Activated CD8-positive, alpha-beta memory T cell treated with anti-CD3 and anti-CD28 coated beads, Interleukin-2, amount 50 U/mL, for 4 hours (primary cell): ENCODE data around the gene GMIP.
"Not testable (repeated sequence)": the region's sequence is repeated elsewhere in the genome, so short reads cannot be mapped to it uniquely, and the experiment has no call there.

ENCODE experiments used
- DNase-seq: peaks from one replicate; pipeline ENCODE4 v3.0.0-alpha.2; 2020

Gene GMIP

DNA sequence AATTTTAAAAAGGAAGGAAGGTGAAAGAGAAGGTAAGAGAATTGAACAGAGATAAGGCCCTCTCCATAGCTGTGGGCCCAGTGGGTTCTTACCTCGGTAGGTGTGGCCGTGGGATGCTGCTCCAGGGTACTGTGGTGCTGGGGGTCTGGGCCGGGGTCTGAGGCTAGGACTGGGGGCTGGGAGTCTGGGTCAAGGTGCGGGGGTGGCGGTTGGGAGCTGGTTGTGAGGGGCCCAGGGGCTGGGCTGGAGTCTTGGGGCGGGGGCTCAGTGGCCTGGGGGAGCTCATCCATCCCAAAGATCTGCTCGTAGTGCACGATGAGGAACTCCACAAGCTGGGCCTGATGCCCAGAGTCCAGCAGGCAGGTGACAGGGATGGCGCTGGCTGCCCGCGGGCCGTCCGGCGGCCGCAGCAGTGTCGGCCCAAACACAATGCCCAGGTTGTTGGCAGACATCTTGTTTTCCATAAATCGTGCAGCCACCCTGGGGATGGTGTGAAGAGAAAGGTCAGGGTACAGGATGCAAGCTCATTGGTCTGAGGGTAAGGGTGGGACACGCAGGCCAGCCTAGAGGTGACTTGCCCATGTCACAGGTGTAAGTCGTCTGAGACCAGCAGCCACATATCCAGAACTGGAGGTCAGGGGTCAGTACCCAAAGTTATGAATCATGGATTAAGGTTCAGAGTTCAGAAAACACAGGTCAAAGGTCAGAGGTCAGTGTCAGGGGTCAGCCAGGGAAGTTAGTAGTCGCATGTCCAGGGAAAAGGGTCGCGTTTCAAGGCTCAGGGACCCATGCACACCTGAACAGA lies 9.5 kb downstream of the GMIP start:
- DNase-seq: no peak

DNA sequence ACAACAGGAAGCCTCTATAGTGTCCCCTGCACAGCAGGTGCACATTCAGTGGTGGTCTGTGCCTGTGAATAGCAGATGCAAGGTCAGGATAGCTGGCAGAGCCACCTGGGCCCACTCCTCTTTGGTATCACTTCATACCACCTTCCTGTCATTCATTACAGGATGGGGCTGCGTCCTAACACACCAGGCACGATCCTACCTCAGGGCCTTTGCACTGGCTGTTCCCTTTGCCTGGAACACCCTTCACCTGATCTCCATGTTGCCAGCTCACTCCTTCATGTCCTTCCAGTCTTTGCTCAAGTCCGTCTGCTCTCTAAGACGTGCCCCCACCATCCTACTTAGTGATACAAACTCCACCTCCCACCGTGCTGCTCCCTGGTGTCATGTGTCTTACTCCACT lies 10.8 kb downstream of the GMIP start:
- no peak for DNase-seq

DNA sequence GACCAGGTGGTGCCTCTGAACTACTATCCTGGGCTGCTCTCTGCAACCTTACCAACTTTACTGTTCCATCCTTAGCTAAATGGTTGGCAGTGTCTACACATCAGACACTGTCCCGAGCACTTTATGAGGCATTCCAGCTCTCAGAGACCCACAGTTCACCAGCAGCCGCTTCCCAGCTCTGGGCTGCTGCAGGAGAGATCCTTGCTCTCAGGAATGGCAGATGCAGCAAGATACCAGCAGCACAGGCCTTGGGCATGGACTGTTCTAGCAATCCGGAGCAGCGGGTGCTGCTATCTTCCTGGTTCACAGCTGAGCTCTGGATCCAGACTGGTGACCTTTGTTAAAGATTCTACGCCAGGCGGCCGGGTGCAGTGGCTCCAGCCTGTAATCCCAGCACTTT lies 12.1 kb downstream of the GMIP start:
- no peak for DNase-seq

DNA sequence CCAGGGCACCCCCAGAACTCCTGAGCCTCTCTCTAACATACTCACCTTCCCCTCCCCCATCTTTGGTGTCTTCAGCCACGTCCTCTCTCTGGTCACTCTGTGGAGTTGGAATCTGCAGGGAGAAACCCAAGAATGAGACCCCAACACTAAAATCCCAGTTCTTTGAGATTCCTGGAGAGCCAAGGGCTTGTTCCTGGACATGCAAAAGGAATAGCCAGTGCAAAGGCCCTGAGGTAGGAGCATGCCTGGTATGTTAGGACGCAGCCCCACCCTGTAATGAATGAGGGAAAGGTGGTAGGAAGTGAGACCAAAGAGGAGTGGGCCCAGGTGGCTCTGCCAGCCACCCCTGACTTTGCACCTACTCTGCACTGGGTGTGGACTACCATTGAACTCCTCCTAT lies 13.0 kb downstream of the GMIP start:
- DNase-seq: no peak

DNA sequence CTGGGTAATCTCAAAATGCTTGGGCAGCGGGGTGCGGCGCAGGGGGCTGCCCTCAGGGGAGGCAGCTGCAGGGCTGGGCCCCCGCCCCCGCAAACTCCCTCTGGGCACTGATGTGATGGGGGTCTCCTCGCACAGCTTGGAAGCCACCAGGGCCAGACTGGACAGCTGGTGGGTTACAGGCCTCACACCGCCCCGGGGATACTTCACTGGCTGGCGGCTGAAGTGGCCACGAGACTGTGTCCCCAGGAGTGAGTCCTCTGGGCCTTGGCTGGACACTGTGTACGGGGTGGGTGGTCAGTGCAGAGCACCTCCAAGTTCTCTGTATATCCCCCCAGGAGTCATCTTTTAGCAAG lies 13.4 kb downstream of the GMIP start:
- no peak for DNase-seq

DNA sequence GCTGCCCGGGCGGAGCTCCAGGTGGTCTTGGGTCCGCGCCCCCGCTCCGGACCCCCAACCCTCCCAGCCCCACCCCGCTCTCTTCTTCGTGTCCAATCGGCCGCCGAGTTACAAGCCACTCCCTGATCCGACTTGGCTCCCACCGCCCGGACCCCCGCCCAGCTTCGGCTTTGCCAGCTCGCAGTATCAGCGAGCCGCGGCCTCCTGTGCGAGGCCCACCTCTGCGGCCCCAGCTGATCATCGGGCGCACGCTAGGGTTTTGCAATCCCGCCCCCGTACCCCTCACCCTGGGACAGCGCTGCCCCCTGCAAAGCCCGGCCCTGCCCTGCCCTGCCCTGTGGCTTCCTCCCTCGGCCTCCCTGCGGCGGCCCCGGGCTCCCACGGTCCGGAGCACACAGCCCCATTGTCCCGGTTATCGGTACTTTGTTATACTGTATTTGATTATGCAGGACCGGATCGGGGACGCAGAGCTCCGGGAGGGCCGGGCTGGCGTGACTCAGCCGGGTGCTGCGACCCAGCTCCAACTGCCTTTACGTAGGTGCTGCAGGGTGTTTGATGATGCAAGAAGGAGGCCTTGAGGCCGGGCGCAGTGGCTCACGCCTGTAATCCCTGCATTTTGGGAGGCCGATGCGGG lies 14.8 kb downstream of the GMIP start:
- peak; percentile 69 for DNase-seq

DNA sequence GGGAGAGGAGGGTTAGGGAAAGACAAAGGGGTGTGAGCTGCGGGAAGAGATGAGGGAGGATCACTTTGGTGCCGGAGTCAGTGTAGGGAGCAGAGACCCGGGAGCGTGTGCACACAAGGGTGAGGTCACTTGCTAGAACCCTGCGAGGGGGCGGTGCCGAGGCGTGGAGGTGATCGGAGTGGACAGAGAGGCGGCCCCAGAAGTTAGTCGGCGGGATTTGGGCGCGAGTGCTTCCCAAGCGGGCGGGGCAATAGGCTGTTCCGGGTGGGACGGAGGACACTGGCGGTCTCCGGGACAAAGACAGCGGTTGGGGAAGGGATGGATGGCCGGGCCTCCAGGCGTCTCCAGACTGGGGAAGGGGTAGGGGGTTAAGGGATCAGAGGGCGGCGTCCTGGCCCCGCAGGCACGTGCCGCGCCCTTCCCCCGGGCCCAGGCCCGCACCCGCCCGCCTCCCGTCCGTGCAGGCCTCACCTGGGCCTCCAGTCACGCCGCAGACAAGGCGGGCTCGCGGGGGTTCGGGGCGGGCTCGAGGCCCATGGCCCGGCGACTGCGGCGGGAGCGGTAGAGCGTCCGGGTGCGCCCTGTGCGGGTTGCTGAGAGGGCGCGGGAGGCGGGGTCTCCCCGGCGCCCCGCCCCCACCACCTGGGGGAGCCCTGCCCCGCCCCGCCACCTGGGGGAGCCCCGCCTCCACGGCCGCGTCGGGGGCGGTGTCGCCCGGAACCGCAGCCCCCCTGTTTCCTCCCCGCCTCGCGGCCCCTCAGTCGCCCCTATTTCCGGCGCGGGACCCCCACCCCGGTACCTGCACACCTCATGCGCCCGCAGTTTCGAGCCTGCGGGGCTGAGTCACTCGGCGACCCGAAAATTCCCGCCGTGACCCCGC lies 15.6 kb downstream of the GMIP start, which contains the start of gene LPAR2:
Gene LPAR2 (minus strand): TSS at position 600 of the 880 bp plus-strand sequence. CDS start 945 bp downstream, outside the sequence.
- peak; percentile 81 for DNase-seq

DNA sequence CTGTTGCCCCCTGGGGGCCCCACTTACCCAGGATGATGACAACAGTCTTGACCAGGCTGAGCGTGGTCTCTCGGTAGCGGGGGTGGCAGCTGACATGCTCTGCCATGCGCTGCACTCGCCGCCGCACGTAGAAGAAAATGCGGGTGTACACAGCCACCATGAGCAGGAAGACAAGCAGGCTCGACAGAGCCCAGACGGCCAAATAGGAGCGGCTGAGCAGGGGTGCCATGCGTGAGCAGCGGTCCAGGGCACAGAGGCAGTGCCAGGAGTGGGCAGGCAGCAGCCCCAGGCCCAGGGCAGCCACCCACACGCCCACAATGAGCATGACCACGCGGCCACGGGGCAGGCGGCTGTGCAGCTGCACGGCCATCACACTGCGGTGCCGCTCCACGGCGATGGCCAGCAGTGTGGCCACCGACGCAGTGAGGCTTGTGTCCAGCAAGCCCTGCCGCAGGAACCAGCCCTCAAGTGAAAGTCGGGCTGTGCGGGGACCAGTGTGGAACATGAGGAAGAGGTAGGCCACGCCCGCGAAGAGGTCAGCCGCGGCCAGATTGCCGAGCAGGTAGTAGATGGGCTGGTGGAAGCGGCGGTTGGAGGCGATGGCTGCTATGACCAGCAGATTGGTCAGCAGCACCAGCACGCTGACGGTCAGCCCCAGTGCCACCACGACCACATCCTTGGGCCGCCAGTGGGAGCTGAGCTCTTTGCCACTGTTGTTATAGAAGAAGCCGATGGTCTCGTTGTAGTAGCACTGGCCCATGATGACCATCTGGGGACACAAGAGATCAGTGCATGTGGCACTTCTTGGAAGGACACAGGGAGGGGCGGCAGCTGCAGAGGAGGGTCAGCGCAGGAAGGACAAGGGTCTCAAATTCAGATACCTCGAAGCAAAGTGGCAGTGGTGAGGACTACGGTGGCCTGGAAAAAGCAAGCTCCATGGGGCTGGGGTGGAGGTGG lies 16.7 kb downstream of the GMIP start:
- no peak for DNase-seq

DNA sequence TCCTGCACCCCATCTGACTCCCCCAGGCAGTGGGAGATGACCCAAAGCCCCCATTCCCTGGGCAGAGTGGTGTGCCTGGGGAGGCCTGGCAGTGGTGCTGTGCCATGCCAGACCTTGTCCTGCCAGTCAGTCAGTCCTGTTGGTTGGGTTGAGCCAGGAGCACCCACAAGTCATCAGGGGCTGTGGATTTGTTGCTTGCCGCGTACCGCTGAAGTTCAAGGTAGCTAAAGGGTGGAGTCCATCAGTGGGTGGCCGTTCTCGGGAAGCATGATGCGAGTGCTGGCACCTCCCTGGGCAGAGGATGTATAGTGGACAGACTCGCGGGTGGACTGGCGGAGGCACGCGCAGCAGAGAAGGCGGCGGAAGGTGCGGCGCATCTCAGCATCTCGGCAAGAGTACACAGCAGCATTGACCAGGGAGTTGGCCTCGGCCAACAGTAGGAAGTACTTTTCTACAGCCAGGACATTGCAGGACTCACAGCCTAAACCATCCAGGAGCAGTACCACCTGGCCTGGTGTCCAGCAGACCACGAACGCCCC lies 19.4 kb downstream of the GMIP start:
- DNase-seq: no peak

DNA sequence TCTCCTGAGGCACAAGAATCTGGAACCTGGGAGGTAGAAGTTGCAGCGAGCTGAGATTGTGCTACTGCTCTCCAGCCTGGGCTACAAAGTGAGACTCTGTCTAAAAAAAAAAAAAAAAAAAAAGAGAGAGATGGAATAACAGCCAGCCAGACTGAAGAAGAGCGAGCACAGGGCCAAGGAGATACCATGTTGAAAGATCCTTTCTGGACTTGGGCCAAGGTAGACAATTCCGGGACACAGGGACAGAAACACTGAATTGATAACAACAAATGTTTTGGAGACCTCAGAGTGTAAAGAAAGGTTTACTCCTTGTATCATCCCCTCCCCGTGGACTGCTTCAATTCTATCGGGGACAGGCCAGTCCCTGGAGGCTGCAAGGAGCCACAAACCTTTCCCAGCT lies 20.1 kb downstream of the GMIP start:
- no peak for DNase-seq

DNA sequence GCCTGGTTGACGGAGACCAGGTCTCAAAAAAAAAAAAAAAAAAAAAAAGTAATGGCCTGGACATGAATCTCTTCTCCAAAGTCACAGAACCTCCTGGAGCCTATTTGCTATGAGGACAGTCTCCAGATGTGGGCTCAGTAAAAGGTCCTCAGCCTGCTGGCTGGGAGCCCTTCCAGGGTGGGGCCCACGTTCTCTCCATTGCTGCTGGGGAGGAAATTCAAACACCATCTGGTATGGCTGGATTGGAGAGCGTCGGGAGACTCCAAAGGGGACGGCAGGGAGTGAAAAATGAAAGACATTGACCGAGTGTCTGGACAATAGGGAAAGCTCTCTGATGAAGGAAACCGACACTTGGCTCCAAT lies 23.6 kb downstream of the GMIP start:
- no peak for DNase-seq

DNA sequence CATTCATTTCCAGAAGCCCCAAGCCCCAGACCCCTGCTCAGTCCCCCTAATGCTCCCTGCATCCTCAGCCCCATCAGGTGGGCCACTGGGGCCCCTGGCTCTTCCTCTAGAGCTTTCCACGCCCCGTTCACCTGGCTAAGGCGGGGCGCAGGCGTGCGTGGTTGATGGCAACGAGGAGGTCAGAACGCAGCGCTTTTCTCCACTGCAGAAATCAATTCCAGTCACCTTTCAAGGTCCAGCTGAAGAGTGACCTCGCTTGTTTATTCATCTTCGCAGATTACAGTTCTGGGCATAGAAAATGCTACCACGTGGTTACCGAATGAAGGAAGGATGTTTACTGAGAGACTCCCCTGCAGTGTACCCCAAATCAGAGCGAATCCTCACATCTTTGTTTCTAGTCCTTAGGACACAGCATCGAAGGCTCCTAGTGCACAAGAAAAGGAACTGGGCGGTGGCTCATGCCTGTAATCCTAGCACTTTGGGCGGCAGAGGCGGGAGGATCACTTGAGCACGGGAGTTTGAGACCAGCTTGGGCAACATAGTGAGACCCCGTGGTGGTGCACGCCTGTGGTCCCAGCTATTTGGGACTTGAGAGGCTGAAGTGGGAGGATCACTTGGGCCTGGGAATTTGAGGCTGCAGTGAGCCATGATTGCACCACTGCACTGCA lies 24.1 kb downstream of the GMIP start:
- DNase-seq: no peak

DNA sequence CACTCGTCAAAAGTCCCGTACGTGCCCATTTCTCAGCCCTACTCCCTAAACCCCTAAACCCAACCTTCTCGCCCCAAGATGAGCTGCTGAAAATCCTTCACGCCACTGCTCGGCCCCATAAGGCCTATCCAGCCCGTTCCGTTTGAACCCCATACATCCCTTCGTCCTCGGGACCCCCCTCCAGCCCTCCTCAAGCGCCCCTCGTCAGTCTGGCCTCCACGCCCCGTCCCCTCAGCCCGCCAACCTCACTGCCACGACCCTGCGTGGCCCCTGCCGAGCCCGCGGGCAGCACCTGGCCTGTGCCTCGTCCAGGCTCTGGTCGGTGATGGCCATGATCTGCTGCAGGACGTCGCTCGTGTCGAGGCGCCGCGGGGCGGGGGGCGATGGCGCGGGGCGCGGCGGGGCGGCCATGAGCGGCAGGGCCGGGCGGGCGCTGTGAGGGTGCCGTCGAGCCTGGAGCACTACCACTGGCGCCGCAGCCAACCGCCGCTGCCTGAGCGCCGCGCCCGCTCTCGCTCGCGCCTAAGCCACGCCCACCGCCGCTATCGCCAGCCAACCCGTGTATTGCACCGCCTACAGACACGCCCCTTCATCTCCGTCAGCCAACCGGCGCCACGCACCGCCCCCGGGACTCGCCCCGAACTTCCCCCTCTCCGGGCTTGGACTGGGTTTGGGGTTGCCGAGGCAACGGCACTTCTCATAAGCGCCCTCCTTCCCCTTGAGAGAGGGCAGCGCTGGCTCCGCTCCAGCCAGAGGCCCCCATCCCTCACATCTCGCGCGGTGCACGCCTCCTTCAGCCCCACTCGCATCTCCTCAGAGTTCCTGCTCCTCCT lies 25.0 kb downstream of the GMIP start, which contains the start of gene PBX4:
Gene PBX4 (minus strand): TSS at position 469 of the 833 bp plus-strand sequence. CDS start 58 bp downstream, at position 411.
- DNase-seq: peak; percentile 100

DNA sequence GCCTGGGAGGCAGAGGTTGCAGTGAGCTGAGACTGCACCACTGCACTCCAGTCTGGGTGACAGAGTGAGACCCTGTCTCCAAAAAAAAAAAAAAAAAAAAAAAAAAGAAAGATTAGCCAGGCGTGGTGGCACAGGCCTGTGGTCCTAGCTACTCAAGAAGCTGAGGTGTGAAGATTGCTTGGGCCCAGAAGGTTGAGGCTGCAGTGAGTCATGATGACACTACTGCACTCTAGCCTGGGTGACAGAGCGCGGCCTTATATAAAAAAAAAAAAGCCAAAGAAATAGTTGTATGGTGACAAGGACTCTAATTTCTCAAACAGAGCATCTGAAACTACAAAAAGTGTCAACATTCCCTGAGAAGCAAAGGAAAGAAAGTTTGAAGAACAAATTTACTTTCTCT lies 28.4 kb downstream of the GMIP start:
- DNase-seq: peak; percentile 46

DNA sequence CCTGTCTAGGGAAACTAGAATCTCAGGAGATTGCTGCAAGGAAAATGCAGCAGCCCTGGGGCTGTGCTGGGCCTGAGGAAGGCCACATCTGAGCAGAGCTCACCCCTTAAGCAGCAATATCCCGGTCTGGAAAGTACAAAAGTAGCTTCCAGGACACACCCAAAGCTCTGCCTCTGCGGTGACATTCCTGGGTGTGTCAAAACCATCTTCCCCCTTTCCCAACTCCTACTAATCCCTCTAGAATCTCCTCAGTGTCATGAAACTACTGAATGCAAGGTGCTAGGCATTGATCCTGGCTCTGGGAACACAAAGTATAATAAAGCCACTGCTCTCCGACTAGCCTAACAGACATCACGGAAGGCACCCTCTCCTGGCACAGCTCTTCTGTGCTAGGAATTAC lies 30.0 kb downstream of the GMIP start:
- DNase-seq: no peak

DNA sequence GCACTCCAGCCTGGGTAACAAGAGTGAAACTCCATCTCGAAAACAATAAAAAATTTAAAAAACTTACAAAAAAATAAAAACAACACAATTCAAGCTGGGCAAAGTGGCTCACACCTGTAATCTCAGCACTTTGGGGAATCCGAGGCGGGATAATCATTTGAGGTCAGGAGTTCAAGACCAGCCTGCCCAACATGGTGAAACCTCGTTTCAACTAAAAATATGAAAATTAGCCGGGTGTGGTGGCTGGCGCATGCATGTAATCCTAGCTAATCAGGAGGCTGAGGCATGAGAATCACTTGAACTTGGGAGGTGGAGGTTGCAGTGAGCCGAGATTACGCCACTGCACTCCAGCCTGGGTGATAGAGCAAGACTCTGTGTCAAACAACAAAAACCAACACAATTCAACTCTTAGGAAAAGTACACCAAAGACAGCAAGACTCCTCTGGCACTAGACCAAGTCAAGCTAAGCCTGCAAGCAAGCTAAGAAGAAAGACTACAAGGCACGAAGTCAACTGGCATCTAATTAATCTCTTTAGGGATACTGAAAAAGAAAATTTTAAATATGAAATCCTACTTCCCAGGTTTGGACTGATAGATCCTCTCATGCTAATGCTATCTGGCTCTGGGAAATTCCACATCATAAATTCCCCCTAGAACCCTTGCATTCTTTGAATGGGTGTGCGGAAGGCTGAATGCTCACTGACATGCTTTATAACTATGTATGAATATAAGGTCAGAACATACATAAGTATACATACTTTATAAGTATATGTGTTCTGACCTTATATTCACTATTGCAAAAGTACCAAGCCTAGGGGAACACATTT lies 32.9 kb downstream of the GMIP start:
- DNase-seq: no peak

DNA sequence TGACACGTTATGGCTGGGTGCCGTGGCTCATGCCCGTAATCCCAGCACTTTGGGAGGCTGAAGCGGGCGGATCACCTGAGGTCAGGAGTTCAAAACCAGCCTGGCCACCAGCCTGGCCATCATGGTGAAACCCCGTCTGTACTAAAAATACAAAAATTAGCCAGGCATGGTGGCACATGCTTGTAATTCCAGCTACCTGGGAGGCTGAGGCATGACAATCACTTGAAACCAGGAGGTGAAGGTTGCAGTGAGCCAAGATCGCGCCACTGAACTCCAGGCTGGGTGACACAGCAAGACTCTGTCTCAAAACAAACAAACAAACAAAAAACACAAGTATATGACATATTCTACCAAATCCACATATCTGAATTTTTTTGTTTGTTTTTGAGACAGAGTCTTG lies 36.8 kb downstream of the GMIP start:
- DNase-seq: not testable (repeated sequence)

DNA sequence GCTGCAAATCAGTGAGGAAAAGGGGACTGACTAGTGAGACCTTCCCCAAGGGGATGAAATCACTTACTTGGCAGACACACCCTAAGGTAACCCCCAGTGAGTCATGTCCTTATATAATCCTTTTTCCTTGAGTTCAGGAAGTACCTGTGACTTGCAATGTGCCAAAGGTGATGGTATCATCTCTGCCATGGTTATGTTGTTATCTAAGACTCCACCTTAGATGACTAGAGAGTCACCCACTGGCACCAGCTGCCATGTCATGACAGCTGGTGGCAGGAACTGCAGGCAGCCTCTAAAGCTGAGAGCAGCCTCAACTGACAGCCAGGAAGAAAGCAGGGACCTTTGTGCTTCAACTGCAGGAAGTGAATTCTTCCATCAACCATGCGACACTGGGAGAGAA lies 37.4 kb downstream of the GMIP start:
- DNase-seq: peak; percentile 61

DNA sequence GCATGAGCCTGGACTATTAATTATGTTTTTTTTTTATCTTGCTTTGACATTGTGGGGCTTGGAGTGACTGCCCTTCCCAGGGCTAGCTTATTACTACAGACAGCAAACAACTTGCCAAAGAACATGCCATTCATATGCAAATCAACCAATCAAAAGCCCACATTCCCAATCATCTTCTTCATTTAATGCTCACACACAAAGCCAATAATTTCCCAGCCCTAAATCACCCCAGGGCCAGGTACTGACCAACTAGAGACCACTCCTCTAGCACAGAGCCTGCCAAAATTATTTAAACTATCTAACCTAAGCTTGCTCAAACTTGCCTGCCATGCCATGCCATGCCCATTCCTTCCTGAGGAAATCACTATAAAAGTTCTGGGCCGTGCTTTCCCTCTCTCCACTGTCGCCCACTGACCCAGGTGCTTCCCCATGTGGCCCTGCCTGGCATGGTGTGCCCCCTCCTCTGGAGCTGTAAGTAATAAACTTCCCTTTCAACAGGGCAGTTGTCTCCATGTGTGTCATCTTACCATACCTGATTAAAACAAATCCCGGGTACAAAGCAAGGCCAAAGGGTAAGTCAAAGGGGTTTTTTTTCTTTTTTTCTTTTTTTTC lies 40.6 kb downstream of the GMIP start:
- DNase-seq: no peak
